MM.1S (cell line): ENCODE results near the gene LSM4.

Source experiments
- DNase-seq: peaks from one replicate; pipeline ENCODE4 v3.0.0-alpha.2; 2015
- H2AFZ ChIP-seq: fragments of 300-600 bp; sonication (generic); 2 replicates; pipeline ENCODE4 v1.6.0; 2016; ENCODE audit warnings: antibody characterized with exemption, low read length
- H3F3A ChIP-seq: fragments of 300-600 bp; sonication (generic); 2 replicates; pipeline ENCODE4 v1.6.1; 2016; ENCODE audit warnings: mild to moderate bottlenecking, antibody characterized with exemption, low read length, moderate library complexity, mixed read lengths; ENCODE audit not compliant: insufficient read depth
- H3K27ac ChIP-seq: fragments of 300-600 bp; sonication (generic); 2 replicates; pipeline ENCODE4 v1.5.1; 2016; ENCODE audit warnings: mild to moderate bottlenecking, low read length
- H3K27me3 ChIP-seq: fragments of 300-600 bp; sonication (generic); replicated peaks from 2 replicates; pipeline ENCODE4 v1.6.0; 2016; ENCODE audit warnings: low read length; ENCODE audit not compliant: insufficient read depth
- H3K36me3 ChIP-seq: fragments of 300-600 bp; sonication (generic); replicated peaks from 2 replicates; pipeline ENCODE4 v1.6.1; 2016; ENCODE audit warnings: mild to moderate bottlenecking, low read length, mixed read lengths; ENCODE audit not compliant: insufficient read depth
- H3K4me1 ChIP-seq: fragments of 300-600 bp; sonication (generic); 2 replicates; pipeline ENCODE4 v1.6.1; 2016; ENCODE audit warnings: low read length, mixed read lengths
- H3K4me2 ChIP-seq: fragments of 300-600 bp; sonication (generic); 2 replicates; pipeline ENCODE4 v1.6.0; 2016; ENCODE audit warnings: low read depth, low read length
- H3K4me3 ChIP-seq: fragments of 300-600 bp; sonication (generic); 2 replicates; pipeline ENCODE4 v1.5.1; 2016; ENCODE audit warnings: low read length, mixed read lengths
- H3K79me2 ChIP-seq: fragments of 300-600 bp; sonication (generic); 2 replicates; pipeline ENCODE4 v1.6.1; 2016; ENCODE audit warnings: mixed run types, low read length, mixed read lengths
- H3K9ac ChIP-seq: fragments of 300-600 bp; sonication (generic); 2 replicates; pipeline ENCODE4 v1.6.1; 2016; ENCODE audit warnings: low read length, mixed read lengths
- H3K9me2 ChIP-seq: fragments of 300-600 bp; sonication (generic); replicated peaks from 2 replicates; pipeline ENCODE4 v1.6.1; 2016; ENCODE audit warnings: mild to moderate bottlenecking, low read length, mixed read lengths; ENCODE audit not compliant: insufficient read depth
- H3K9me3 ChIP-seq: fragments of 300-600 bp; sonication (generic); replicated peaks from 2 replicates; pipeline ENCODE4 v1.6.1; 2016; ENCODE audit warnings: mild to moderate bottlenecking, low read length, mixed read lengths; ENCODE audit not compliant: insufficient read depth
- H4K20me1 ChIP-seq: fragments of 300-600 bp; sonication (generic); 2 replicates; pipeline ENCODE4 v1.6.1; 2016; ENCODE audit warnings: mild to moderate bottlenecking, low read length, moderate library complexity, mixed read lengths; ENCODE audit not compliant: insufficient read depth
- CTCF ChIP-seq: fragments of 300-600 bp; sonication (generic); IDR thresholded peaks from 2 replicates; pipeline ENCODE4 v1.5.1; 2016; ENCODE audit warnings: antibody characterized with exemption, low read length, mixed read lengths
- EZH2 ChIP-seq: fragments of 300-600 bp; sonication (generic); optimal IDR thresholded peaks from 2 replicates; pipeline ENCODE3; 2017; ENCODE audit warnings: low read depth, mild to moderate bottlenecking, antibody characterized with exemption, low read length, mixed read lengths
- EZH2phosphoT487 ChIP-seq: fragments of 300-600 bp; sonication (generic); IDR thresholded peaks from 2 replicates; pipeline ENCODE4 v1.6.1; 2018; ENCODE audit warnings: antibody characterized with exemption, low read length

Gene LSM4

GRCh38 chr19:18308948-18309325 lies 13.9 kb downstream of the LSM4 start:
- Histone ChIP-seq H3F3A (peaks cover 37% of the 10 kb centered on the region), H3K4me2 (no peak overlapping the region), H4K20me1 (no peaks in the 10 kb centered on the region), H2AFZ (no peak overlapping the region), H3K9ac (no peak overlapping the region), H3K36me3 (no peaks in the 10 kb centered on the region), H3K4me3 (no peak overlapping the region), H3K27ac (no peak overlapping the region), H3K4me1 (peaks cover 18% of the 10 kb centered on the region), H3K9me3 (no peaks in the 10 kb centered on the region), H3K9me2 (no peaks in the 10 kb centered on the region), H3K27me3 (no peaks in the 10 kb centered on the region), H3K79me2 (peaks cover 26% of the 10 kb centered on the region)
- no peak for TF ChIP-seq EZH2phosphoT487
- DNase-seq: no peak

- no peaks in the 10 kb centered on the region for H3K36me3 ChIP-seq
- H4K20me1 ChIP-seq: no peaks in the 10 kb centered on the region
- H3K27ac ChIP-seq: no peak overlapping the region
- peaks cover 44% of the 10 kb centered on the region for H3F3A ChIP-seq
- no peaks in the 10 kb centered on the region for H3K9me3 ChIP-seq
- H3K27me3 ChIP-seq: no peaks in the 10 kb centered on the region
- no peak overlapping the region for H2AFZ ChIP-seq
- H3K9ac ChIP-seq: no peak overlapping the region
- no peaks in the 10 kb centered on the region for H3K9me2 ChIP-seq
- H3K4me1 ChIP-seq: peaks cover 18% of the 10 kb centered on the region
- H3K79me2 ChIP-seq: peaks cover 23% of the 10 kb centered on the region
- no peak for DNase-seq
- no peak for TF ChIP-seq EZH2
- TF ChIP-seq EZH2phosphoT487: no peak
- TF ChIP-seq CTCF: no peak
- no peak overlapping the region for H3K4me2 ChIP-seq
- no peak overlapping the region for H3K4me3 ChIP-seq
Measured at GRCh38 chr19:18308051-18308947, 14.6 kb downstream of the LSM4 start.

- no peak overlapping the region for H3K4me3 ChIP-seq
- H3K9ac ChIP-seq: no peak overlapping the region
- no peaks in the 10 kb centered on the region for H3K27me3 ChIP-seq
- H3K36me3 ChIP-seq: no peaks in the 10 kb centered on the region
- H3K4me2 ChIP-seq: no peak overlapping the region
- DNase-seq: no peak
- H3F3A ChIP-seq: peaks cover 45% of the 10 kb centered on the region
- H3K79me2 ChIP-seq: peaks cover 19% of the 10 kb centered on the region
- H3K4me1 ChIP-seq: peaks cover 18% of the 10 kb centered on the region
- H3K9me2 ChIP-seq: no peaks in the 10 kb centered on the region
- no peak overlapping the region for H3K27ac ChIP-seq
- TF ChIP-seq EZH2phosphoT487: no peak
- TF ChIP-seq CTCF: no peak
- TF ChIP-seq EZH2: no peak
- no peaks in the 10 kb centered on the region for H4K20me1 ChIP-seq
- no peak overlapping the region for H2AFZ ChIP-seq
- no peaks in the 10 kb centered on the region for H3K9me3 ChIP-seq
Measured at GRCh38 chr19:18307271-18307681, 15.6 kb downstream of the LSM4 start.

GRCh38 chr19:18306888-18307260 lies 16.0 kb downstream of the LSM4 start:
- Histone ChIP-seq H3K4me2 (no peak overlapping the region), H3K9ac (no peak overlapping the region), H3K79me2 (peaks cover 16% of the 10 kb centered on the region), H3K9me2 (no peaks in the 10 kb centered on the region), H3K4me3 (no peak overlapping the region), H3K36me3 (no peaks in the 10 kb centered on the region), H3K4me1 (peaks cover 18% of the 10 kb centered on the region), H2AFZ (no peak overlapping the region), H3K9me3 (no peaks in the 10 kb centered on the region), H3F3A (peaks cover 45% of the 10 kb centered on the region), H4K20me1 (no peaks in the 10 kb centered on the region), H3K27ac (peak overlapping the region; percentile 91; the same call in 1 of the 2 replicates), H3K27me3 (no peaks in the 10 kb centered on the region)
- DNase-seq: no peak
- TF ChIP-seq EZH2phosphoT487: no peak
- TF ChIP-seq EZH2: no peak
- TF ChIP-seq CTCF: no peak
